Tibial nerve (tissue), 4 donors: ENCODE data around the gene EPS8L3. TPM values are rescaled to one million over a fixed set of nuclear protein-coding genes. Genes with fewer than 3 reads are reported as not detected.
"Not testable (repeated sequence)": the region's sequence is repeated elsewhere in the genome, so short reads cannot be mapped to it uniquely, and the experiment has no call there.

ENCODE experiments used
- DNase-seq, 2 donors: peaks; one replicate each; pipeline ENCODE4 v3.0.0-alpha.2; 2019; ENCODE audit warnings: low spot score in 2 of 2
- H3K27ac ChIP-seq, 4 donors: fragments of 200-600 bp; sonication (generic) in 3 of 4; one replicate each; pipeline ENCODE4 v1.5.1; 2017 to 2019; ENCODE audit warnings: mild to moderate bottlenecking in 1 of 4
- H3K27me3 ChIP-seq, 2 donors: fragments of 200-600 bp; sonication (generic) in 1 of 2; one replicate each; pipeline versions ENCODE4 v1.5.1 to v1.6.0; 2017 to 2019
- H3K36me3 ChIP-seq, 3 donors: fragments of 200-600 bp; sonication (generic); one replicate each; pipeline ENCODE4 v1.5.1; 2018 to 2019
- H3K4me1 ChIP-seq, 4 donors: fragments of 200-600 bp; sonication (generic) in 3 of 4; one replicate each; pipeline ENCODE4 v1.5.1; 2017 to 2019
- H3K4me3 ChIP-seq, 4 donors: fragments of 200-600 bp; sonication (generic) in 3 of 4; one replicate each; pipeline ENCODE4 v1.5.1; 2017 to 2019; ENCODE audit warnings: mild to moderate bottlenecking in 1 of 4, moderate library complexity in 1 of 4
- H3K9me3 ChIP-seq, 4 donors: fragments of 200-600 bp; sonication (generic) in 3 of 4; one replicate each; pipeline ENCODE4 v1.5.1; 2017 to 2019
- CTCF ChIP-seq, 5 experiments: fragments of 200-600 bp in 3 of 5; fragments of 450-650 bp in 2 of 5; sonication (generic) in 3 of 5; IDR thresholded peaks; one replicate each; pipeline ENCODE4 v1.5.1; 2016 to 2019; ENCODE audit warnings: antibody characterized with exemption in 5 of 5, mild to moderate bottlenecking in 3 of 5, moderate library complexity in 2 of 5
- EP300 ChIP-seq, 2 donors: sonication (generic); formaldehyde crosslinking; IDR thresholded peaks; one replicate each; pipeline ENCODE4 v1.6.1; 2017; ENCODE audit warnings: antibody characterized with exemption in 2 of 2, mild to moderate bottlenecking in 1 of 2
- POLR2A ChIP-seq, 2 donors: fragments of 450-650 bp; IDR thresholded peaks; one replicate each; pipeline ENCODE4 v1.6.1; 2017; ENCODE audit warnings: antibody characterized with exemption in 2 of 2, mild to moderate bottlenecking in 2 of 2, moderate library complexity in 2 of 2
- WGBS, 2 donors: methylation state at CpG; one replicate each; pipeline ENCODE4 v1.1.5; 2018; 5-methylcytosine and 5-hydroxymethylcytosine counted together
- total RNA-seq, 4 donors: library from RNA; depleted of rRNA; stranded (reverse); fragments of >200 nt; gene quantifications; one replicate each; pipeline ENCODE4 v1.1.0, GENCODE V29; 2016

The EPS8L3 gene
- total RNA-seq, 4 donors from 2014 or later, result not detected

- Histone ChIP-seq H3K4me3 (no peak overlapping the region), H3K27me3 (no peaks in the 10 kb centered on the region), H3K27ac (no peak overlapping the region), H3K9me3 (peaks cover 0 to 21% (median 0%) of the 10 kb centered on the region in 4 donors), H3K4me1 (no peaks in the 10 kb centered on the region), H3K36me3 (no peaks in the 10 kb centered on the region)
- TF ChIP-seq CTCF (IDR thresholded peaks at IDR 0.05) (no peak), POLR2A (IDR thresholded peaks at IDR 0.05) (no peak), EP300 (IDR thresholded peaks at IDR 0.05) (no peak)
- WGBS, 2 donors, result 87 to 88% methylated on average over 4 of the region's 4 CpGs
- no peak for DNase-seq
Observed at GRCh38 chr1:109705411-109705810, 58.3 kb downstream of the EPS8L3 start.

GRCh38 chr1:109704173-109704572, 59.5 kb downstream of the EPS8L3 start:
- Histone ChIP-seq H3K4me3 (no peak overlapping the region), H3K27ac (no peak overlapping the region), H3K27me3 (no peaks in the 10 kb centered on the region), H3K36me3 (no peaks in the 10 kb centered on the region), H3K4me1 (no peaks in the 10 kb centered on the region), H3K9me3 (peaks cover 0 to 20% (median 0%) of the 10 kb centered on the region in 4 donors)
- DNase-seq, result no peak
- WGBS, 2 donors, result 74 to 81% methylated on average over 8 of the region's 8 CpGs
- no peak for TF ChIP-seq EP300 (IDR thresholded peaks at IDR 0.05)
- no peak for TF ChIP-seq CTCF (IDR thresholded peaks at IDR 0.05)

GRCh38 chr1:109702940-109703339, 60.8 kb downstream of the EPS8L3 start:
- not testable (repeated sequence) for H3K4me3 ChIP-seq, DNase-seq, H3K9me3 ChIP-seq, H3K36me3 ChIP-seq, H3K27ac ChIP-seq, H3K4me1 ChIP-seq, H3K27me3 ChIP-seq
- WGBS, 2 donors, result 91% methylated on average over 3 of the region's 3 CpGs

Other genes starting within 250 kb of the EPS8L3 start
- gene GPR61, start 224.1 kb downstream of the EPS8L3 start, total RNA-seq, result under 1 TPM in 2 of 4 donors, not detected in 2; 0.59 to 0.60 TPM
- 1 to 10 TPM; 4.0 to 6.3 (median 5.1) TPM for gene GNAI3, start 215.3 kb downstream of the EPS8L3 start, total RNA-seq
- not detected for gene GNAT2, start 144.3 kb downstream of the EPS8L3 start, total RNA-seq
- gene AMPD2, start 144.1 kb downstream of the EPS8L3 start, total RNA-seq, result 100 to 1,000 TPM in 2 of 4 donors, 10 to 100 TPM in 2; 70.6 to 113 (median 94.7) TPM
- 10 to 100 TPM; 16.3 to 47.0 (median 35.2) TPM for gene GSTM4, start 107.8 kb downstream of the EPS8L3 start, total RNA-seq
- 100 to 1,000 TPM in 2 of 4 donors, 10 to 100 TPM in 2; 87.1 to 120 (median 103) TPM for gene GSTM2, start 95.9 kb downstream of the EPS8L3 start, total RNA-seq
- 10 to 100 TPM in 1 of 4 donors, not detected in 3; 14.1 TPM for gene GSTM1, start 76.1 kb downstream of the EPS8L3 start, total RNA-seq
- gene GSTM5, start 51.7 kb downstream of the EPS8L3 start, total RNA-seq, result 1 to 10 TPM; 1.1 to 9.2 (median 2.8) TPM
- gene GSTM3, start 22.9 kb downstream of the EPS8L3 start, total RNA-seq, result 100 to 1,000 TPM in 1 of 4 donors, 10 to 100 TPM in 3; 37.2 to 134 (median 79.7) TPM
- gene CSF1, start 146.9 kb upstream of the EPS8L3 start, total RNA-seq, result 100 to 1,000 TPM in 2 of 4 donors, 10 to 100 TPM in 2; 66.8 to 124 (median 90.8) TPM
- gene AHCYL1, start 220.8 kb upstream of the EPS8L3 start, total RNA-seq, result 10 to 100 TPM; 45.4 to 76.3 (median 55.6) TPM